Activated CD8-positive, alpha-beta T cell treated with anti-CD3 and anti-CD28 coated beads, Interleukin-2, amount 10 ng/mL, durations not matched to agents 7 days and 5 days (primary cell): Measurements from ENCODE around the gene FGR. TPM values are rescaled to one million over a fixed set of nuclear protein-coding genes. Genes with fewer than 3 reads are reported as not detected.

Experiments used
- ATAC-seq: fragments of 150-1000 bp; cut with Tn5 transposase; one replicate; pipeline ENCODE4 v1.10.0; 2021; ENCODE audit warnings: moderate library complexity
- CTCF ChIA-PET: fragments of 350-600 bp; sonication (Branson Sonifier 250); formaldehyde crosslinking; loops from one replicate; lab custom pipeline; 2021; ENCODE audit warnings: antibody characterized with exemption; lab: Charles Lee
- POLR2A ChIA-PET: fragments of 350-600 bp; sonication (Branson Sonifier 250); formaldehyde crosslinking; loops from one replicate; lab custom pipeline; 2021; ENCODE audit warnings: antibody characterized with exemption; lab: Charles Lee
- DNase-seq: peaks from one replicate; pipeline ENCODE4 v3.0.0-alpha.2; 2020
- H3K27ac Mint-ChIP-seq: one replicate; pipeline ENCODE4 v1.8.0; 2021; ENCODE audit warnings: mild to moderate bottlenecking, mixed read lengths
- H3K27me3 Mint-ChIP-seq: one replicate; pipeline ENCODE4 v1.8.0; 2021; ENCODE audit warnings: low read depth, mixed read lengths
- H3K36me3 Mint-ChIP-seq: one replicate; pipeline ENCODE4 v1.8.0; 2021; ENCODE audit warnings: low read depth, mixed read lengths
- H3K4me1 Mint-ChIP-seq: one replicate; pipeline ENCODE4 v1.8.0; 2021; ENCODE audit warnings: low read depth, mixed read lengths
- H3K4me3 Mint-ChIP-seq: one replicate; pipeline ENCODE4 v1.8.0; 2021; ENCODE audit warnings: mild to moderate bottlenecking, mixed read lengths
- H3K9me3 Mint-ChIP-seq: one replicate; pipeline ENCODE4 v1.8.0; 2022; ENCODE audit warnings: mixed read lengths; ENCODE audit not compliant: insufficient read depth
- total RNA-seq, 2 experiments: library from RNA; stranded (reverse); gene quantifications; one replicate each; pipeline ENCODE4 v1.2.3, GENCODE V29; 2021

Gene FGR
- total RNA-seq, 2 experiments from 2014 or later = 0.08 to 0.21 TPM

DNA sequence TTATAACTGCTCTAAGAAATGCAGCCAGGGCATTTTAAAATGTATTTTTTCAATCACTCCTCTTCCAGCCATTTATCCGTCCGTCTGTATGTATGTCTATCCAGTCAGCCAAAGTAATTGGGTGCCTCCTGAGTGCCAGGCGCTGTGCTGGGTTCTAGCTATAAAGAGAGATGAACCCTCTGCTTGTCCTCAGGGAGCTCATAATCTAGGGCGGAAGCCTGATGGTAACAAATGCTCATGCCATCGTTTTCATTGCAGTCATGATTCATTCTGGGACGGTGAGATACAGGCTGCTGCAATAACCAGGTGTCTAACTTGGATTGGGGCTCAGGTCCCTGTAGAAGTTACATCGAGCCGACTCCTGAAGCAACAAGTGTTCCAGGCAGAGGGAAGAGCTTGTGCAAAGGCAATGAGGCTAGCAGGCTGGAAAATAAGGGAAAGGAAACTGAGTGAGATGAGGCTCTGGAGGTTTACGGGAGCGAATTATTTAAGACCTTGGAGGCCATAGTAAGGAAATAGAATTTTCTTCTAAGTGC is 25.4 kb upstream of the FGR start:
- Mint-ChIP-seq H3K27ac (peak overlapping the region; percentile 94), H3K9me3 (no peaks in the 10 kb centered on the region), H3K27me3 (no peaks in the 10 kb centered on the region), H3K4me3 (peak overlapping the region; percentile 80), H3K36me3 (peaks cover 9% of the 10 kb centered on the region), H3K4me1 (peaks cover 60% of the 10 kb centered on the region)
- POLR2A ChIA-PET = interaction anchor here (0.6 to 4.9 kb wide), 6 partner anchors 21 to 220 kb away, joined by 3 to 81 read pairs (median 3); no protein-coding TSS in a partner anchor
- no peak for ATAC-seq
- DNase-seq = no peak
- CTCF ChIA-PET = interaction anchor here (0.8 to 8.8 kb wide), 13 partner anchors 10 to 364 kb away, joined by 3 to 320 read pairs (median 18); partner anchors contain the start of genes AHDC1, FAM76A, IFI6 and STX12

DNA sequence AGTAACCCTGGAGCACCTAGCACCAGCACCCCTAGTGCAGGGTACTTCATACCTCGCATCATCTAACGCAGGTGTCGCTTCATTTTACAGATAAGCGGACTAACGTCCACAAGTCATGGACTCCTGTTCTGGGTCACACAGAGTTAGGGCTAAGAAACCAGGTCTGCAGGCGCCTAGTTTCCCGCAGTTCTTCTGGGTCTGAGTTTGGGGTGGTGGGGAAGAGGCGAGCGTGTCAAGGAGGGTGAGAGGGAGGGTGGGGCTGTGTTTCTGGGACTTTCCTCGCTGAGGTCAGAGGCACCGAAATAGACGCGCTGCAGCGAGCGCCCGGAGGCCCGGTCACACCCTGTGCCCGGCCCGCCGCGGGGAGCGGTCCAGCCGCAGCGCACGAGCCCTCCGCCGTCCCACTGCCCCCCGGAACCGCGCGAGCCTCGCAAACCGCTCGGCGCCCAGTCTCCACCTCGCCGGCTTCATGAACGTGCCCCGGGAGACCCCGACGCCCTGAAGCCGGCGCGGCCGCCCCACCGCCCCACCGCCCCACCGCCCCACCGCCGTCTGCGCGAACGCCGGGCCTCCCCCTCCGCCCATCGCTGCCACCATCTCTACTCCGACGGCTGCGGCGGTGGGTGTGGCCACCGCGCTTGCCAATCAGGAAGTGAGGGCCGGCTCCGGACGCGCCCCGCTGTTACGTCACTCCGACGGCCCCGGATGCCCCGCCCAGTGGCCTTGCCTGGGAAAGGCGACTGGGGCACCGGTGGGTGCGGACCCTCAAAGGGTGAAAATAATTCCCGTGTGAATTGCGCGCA is 24.7 kb upstream of the FGR start:
- Mint-ChIP-seq H3K27ac (peak overlapping the region; percentile 94), H3K4me1 (peaks cover 54% of the 10 kb centered on the region), H3K36me3 (peaks cover 5% of the 10 kb centered on the region), H3K4me3 (peak overlapping the region; percentile 80), H3K27me3 (no peaks in the 10 kb centered on the region), H3K9me3 (no peaks in the 10 kb centered on the region)
- POLR2A ChIA-PET = interaction anchor here (0.6 to 4.9 kb wide), 5 partner anchors 22 to 219 kb away, joined by 3 to 81 read pairs (median 4); no protein-coding TSS in a partner anchor
- CTCF ChIA-PET = interaction anchor here (0.8 to 8.8 kb wide), 13 partner anchors 10 to 363 kb away, joined by 3 to 320 read pairs (median 18); partner anchors contain the start of genes AHDC1, FAM76A and IFI6
- peak; percentile 92 for DNase-seq
- peak; percentile 72 for ATAC-seq

- peak overlapping the region; percentile 80 for H3K4me3 Mint-ChIP-seq
- peak overlapping the region; percentile 92 for H3K27ac Mint-ChIP-seq
- POLR2A ChIA-PET = interaction anchor here (0.6 to 1.2 kb wide), 7 partner anchors 9 to 52 kb away, joined by 3 to 5 read pairs (median 3); no protein-coding TSS in a partner anchor
- no peaks in the 10 kb centered on the region for H3K9me3 Mint-ChIP-seq
- H3K36me3 Mint-ChIP-seq = peaks cover 5% of the 10 kb centered on the region
- H3K27me3 Mint-ChIP-seq = no peaks in the 10 kb centered on the region
- CTCF ChIA-PET = interaction anchor here (0.8 to 3.8 kb wide), 7 partner anchors 9 to 102 kb away, joined by 3 to 15 read pairs (median 3); no protein-coding TSS in a partner anchor
- H3K4me1 Mint-ChIP-seq = peaks cover 50% of the 10 kb centered on the region
- DNase-seq = peak; percentile 43
- no peak for ATAC-seq
These were observed 24.0 kb upstream of the FGR start for GRCh38 chr1:27658951-27659496.

DNA sequence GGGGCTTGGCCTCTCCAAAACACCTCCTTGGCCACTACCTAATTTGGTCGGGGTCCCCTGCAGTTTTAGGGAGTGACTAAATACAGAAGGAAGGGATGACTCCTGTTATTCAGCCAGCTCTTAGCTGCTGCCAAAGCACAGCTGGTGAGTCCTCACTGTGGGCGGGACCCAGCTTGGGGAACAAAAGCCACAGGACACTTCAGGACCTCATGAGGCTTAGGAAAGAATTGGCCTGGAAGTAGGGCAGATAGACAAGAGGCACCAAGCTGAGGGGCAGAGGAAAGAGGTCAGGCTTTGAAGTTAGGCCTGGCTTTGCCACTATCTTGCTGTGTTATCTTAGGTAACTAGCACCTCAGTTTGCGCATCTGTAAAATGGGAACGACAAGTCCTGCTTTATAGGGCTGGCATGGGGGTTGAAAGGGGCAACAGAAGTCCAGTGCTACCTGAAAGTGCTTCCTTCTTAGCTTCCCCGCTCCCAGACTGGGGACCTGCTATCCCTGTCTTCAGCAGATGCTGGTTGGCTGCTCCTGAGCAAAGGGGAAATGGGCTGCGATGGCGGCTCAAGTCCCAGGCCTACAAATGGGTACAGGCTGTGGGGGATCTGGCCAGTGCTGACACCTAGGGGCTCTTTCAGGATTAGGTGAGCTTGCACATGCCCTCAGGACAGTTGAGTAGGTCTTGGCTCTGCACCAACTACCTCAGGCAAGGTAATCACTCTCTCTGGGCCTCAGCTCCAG is 21.3 kb upstream of the FGR start:
- H3K4me3 Mint-ChIP-seq = no peak overlapping the region
- ATAC-seq = no peak
- H3K36me3 Mint-ChIP-seq = no peaks in the 10 kb centered on the region
- H3K9me3 Mint-ChIP-seq = no peaks in the 10 kb centered on the region
- POLR2A ChIA-PET = no interaction called here
- peaks cover 29% of the 10 kb centered on the region for H3K4me1 Mint-ChIP-seq
- no peak overlapping the region for H3K27ac Mint-ChIP-seq
- CTCF ChIA-PET = interaction anchor here (0.8 to 3.8 kb wide), 5 partner anchors 14 to 133 kb away, joined by 3 to 15 read pairs (median 3); partner anchors contain the start of gene IFI6
- no peaks in the 10 kb centered on the region for H3K27me3 Mint-ChIP-seq
- no peak for DNase-seq

DNA sequence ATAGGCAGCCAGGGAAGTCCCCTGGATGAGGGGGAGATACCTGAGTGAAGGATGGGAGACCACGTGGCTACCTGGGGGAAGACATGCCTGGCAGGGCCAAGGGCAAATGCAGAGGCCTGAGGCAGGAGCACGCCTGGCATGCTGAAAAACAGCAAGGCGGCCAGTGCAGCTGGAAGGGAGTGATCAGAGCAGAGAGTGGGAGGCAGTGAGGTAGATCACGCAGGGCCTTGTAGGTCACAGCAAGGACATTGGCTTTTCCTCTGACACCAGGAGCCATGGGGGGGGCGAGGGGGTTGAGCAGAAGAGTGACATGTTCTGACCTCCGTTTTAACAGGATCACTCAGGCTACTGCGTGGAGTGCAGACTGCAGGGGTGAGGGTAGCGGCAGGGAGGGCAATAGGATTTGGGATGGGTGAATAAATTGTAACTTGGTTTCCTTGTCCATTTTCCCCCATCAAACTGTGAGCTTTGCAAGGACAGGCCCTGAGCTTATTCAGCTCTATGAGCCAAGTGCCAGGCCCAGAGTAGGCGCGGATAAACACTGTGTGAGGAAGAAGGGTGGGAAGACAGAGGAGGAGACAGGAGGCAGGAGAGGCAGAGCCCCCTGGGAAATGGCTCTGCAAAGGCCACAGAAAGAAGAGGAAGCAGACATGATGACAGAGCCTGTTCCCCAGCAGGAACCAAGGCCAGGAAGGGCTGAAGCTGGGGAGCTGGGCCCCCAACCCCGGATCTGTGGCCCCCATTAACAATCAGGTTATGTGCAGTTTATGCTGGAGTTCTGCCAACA is 20.4 kb upstream of the FGR start:
- Mint-ChIP-seq H3K27ac (peak overlapping the region; percentile 58), H3K36me3 (no peaks in the 10 kb centered on the region), H3K4me1 (peaks cover 27% of the 10 kb centered on the region), H3K27me3 (no peaks in the 10 kb centered on the region), H3K9me3 (no peaks in the 10 kb centered on the region), H3K4me3 (no peak overlapping the region)
- ChIA-PET CTCF (interaction anchor here (3.8 kb wide), 1 partner anchor 14 kb away, joined by 15 read pairs; no protein-coding TSS in a partner anchor), POLR2A (no interaction called here)
- DNase-seq (no peak), ATAC-seq (no peak)

- DNase-seq = no peak
- ChIA-PET CTCF (interaction anchor here (2.2 kb wide), 1 partner anchor 10 kb away, joined by 10 read pairs; no protein-coding TSS in a partner anchor), POLR2A (interaction anchor here (0.6 to 0.7 kb wide), 2 partner anchors 19 to 133 kb away, joined by 3 to 4 read pairs; no protein-coding TSS in a partner anchor)
- no peak overlapping the region for H3K27ac Mint-ChIP-seq
- peaks cover 13% of the 10 kb centered on the region for H3K4me1 Mint-ChIP-seq
- H3K36me3 Mint-ChIP-seq = no peaks in the 10 kb centered on the region
- no peaks in the 10 kb centered on the region for H3K9me3 Mint-ChIP-seq
- no peak for ATAC-seq
- no peaks in the 10 kb centered on the region for H3K27me3 Mint-ChIP-seq
- no peak overlapping the region for H3K4me3 Mint-ChIP-seq
These were observed 17.3 kb upstream of the FGR start for GRCh38 chr1:27652111-27652864.

DNA sequence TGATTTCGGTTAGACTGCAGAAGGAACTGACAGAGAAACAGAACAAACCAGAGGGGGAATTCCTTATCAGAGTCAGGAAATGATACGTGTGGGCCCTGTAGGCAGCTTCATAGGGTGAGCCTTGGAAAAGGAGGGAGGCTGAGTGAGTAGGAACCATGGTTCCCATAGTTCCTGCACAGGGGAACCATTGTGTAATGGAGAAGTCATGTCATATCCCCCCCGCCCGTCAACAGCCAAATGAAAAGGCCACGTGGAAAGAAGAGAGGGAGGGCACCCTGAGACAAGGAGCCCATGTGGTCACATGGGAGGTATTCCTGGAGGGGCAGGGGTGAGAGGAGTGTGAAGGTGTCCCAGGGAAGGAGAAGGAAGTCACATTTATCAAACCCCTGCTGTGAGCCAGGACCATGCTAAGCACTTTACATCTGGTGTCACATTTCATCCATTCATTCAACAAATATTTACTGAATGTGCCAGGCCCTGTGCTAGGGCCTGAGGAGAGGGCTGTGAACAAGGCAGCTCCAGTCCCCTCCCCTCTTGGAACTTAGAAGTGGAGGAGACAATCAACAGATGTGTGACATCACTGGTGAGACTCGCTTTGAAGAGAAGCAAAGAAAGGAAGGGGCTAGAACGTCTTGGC is 15.7 kb upstream of the FGR start:
- Mint-ChIP-seq H3K27me3 (no peaks in the 10 kb centered on the region), H3K4me3 (no peak overlapping the region)

GRCh38 chr1:27650171-27650538 is 15.2 kb upstream of the FGR start:
- H3K36me3 Mint-ChIP-seq = no peaks in the 10 kb centered on the region

More for the DNA sequence above, 15.7 kb upstream of the FGR start:
- ATAC-seq = no peak
- Mint-ChIP-seq H3K4me1 (peaks cover 13% of the 10 kb centered on the region), H3K9me3 (no peaks in the 10 kb centered on the region), H3K36me3 (no peaks in the 10 kb centered on the region), H3K27ac (no peak overlapping the region)
- POLR2A ChIA-PET = interaction anchor here (0.7 to 0.9 kb wide), 3 partner anchors 8 to 1191 kb away, joined by 3 to 5 read pairs (median 3); no protein-coding TSS in a partner anchor
- CTCF ChIA-PET = interaction anchor here (0.7 to 2.9 kb wide), 8 partner anchors 10 to 256 kb away, joined by 3 to 22 read pairs (median 4); no protein-coding TSS in a partner anchor
- no peak for DNase-seq

DNA sequence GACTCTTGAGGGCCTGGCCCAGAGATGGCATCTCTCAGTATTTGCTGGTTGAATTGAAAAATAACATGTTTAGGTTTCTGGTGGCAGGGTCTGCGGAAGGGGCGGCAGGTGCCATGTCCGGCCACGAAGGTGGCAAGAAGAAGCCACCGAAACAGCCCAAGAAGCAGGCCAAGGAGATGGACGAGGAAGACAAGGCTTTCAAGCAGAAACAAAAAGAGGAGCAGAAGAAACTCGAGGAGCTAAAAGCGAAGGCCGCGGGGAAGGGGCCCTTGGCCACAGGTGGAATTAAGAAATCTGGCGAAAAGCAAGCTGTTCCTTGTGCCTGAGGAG is 14.3 kb upstream of the FGR start:
- Mint-ChIP-seq H3K4me3 (no peak overlapping the region), H3K36me3 (no peaks in the 10 kb centered on the region), H3K4me1 (peaks cover 17% of the 10 kb centered on the region), H3K9me3 (no peaks in the 10 kb centered on the region), H3K27me3 (no peaks in the 10 kb centered on the region), H3K27ac (no peak overlapping the region)
- CTCF ChIA-PET = interaction anchor here (0.7 to 2.9 kb wide), 12 partner anchors 9 to 77 kb away, joined by 3 to 22 read pairs (median 4); partner anchors contain the start of gene FAM76A
- DNase-seq = no peak
- no peak for ATAC-seq
- POLR2A ChIA-PET = interaction anchor here (0.8 kb wide), 1 partner anchor 13 kb away, joined by 3 read pairs; no protein-coding TSS in a partner anchor

More at GRCh38 chr1:27650171-27650538, 15.2 kb upstream of the FGR start:
- DNase-seq = no peak
- Mint-ChIP-seq H3K27ac (no peak overlapping the region), H3K9me3 (no peaks in the 10 kb centered on the region), H3K4me1 (peaks cover 13% of the 10 kb centered on the region), H3K4me3 (no peak overlapping the region), H3K27me3 (no peaks in the 10 kb centered on the region)
- ChIA-PET POLR2A (interaction anchor here (0.6 to 0.9 kb wide), 6 partner anchors 7 to 1191 kb away, joined by 3 to 5 read pairs (median 4); no protein-coding TSS in a partner anchor), CTCF (interaction anchor here (0.7 to 2.9 kb wide), 12 partner anchors 10 to 255 kb away, joined by 3 to 22 read pairs (median 4); partner anchors contain the start of gene FAM76A)
- ATAC-seq = no peak
